SIG-M5 treated with dmso at 0.1 percent for 504 hours (cell line): Measurements from ENCODE around the gene TMEM91.
"Not testable (repeated sequence)": the region's sequence is repeated elsewhere in the genome, so short reads cannot be mapped to it uniquely, and the experiment has no call there.

Experiments
- DNase-seq: peaks from one replicate; lab custom pipeline; 2025; ENCODE audit not compliant: unreplicated experiment; lab: John Stamatoyannopoulos, UW

The TMEM91 gene

DNA sequence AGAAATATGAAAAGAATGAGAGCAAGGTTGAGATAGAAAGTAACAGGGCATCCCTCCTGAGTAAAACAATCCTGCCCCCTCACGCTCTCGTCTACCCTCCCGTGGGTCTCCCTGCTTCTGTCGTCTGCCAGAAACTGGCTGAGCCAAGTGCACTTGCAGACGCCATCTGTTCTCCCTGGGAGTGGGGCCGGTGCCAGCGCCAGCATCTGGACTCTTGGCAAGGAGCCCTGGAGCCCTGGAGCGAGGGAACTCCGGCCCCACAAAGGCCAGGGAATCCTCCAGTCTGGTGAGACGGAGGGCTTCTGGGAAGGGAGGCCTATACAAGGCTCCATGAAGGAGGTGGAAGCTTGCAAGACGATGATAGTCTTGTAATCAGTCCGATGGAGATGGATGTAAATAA, 2.3 kb upstream of the TMEM91 start:
- DNase-seq = no peak

DNA sequence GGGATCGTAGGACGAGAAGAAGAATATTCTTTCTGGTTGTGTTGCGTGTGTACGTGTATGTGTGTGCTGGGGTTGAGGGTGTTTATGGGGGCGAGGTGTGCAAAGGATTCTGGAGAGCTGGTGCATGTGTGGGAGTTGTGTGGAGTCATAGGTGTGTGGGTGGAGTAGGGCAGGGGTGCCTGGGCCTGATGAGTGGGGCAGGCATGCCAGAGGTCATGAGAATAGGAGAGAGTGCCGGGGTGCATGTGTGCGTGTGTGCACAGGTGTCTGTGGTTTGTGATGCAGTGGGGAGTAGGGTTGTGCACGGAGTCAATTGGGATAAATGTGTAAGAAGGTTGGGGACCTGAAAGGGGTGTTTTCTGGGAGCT, 649 bp downstream of the TMEM91 start:
- DNase-seq = no peak

DNA sequence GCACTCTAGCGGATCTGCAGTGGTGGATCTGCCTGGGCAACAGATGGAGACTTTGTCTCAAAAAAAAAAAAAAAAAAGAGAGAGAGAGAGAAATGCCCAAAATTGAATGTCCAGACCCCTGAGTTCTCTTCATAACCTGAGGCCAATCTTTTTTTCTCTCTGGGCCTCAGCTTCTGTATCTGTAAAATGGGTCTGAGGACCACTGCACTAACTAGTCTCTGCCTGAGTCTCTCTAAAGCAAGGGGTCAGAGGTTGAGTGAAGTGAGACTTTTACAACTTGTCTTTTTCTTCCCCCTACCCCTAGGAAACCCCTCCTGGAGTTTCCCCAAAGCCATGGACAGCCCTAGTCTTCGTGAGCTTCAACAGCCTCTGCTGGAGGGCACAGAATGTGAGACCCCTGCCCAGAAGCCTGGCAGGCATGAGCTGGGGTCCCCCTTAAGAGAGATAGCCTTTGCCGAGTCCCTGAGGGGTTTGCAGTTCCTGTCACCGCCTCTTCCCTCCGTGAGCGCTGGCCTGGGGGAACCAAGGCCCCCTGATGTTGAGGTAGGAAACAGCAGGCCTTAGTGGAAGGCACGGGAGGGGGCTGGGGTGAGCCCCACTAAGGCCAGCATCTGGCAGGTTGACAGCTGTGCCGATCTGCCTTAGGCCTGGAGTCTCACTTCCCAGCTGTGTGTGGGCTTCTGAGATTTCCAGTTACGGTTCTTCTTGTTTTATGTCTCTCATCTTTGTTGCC, 1.8 kb downstream of the TMEM91 start:
- DNase-seq = peak; percentile 23

DNA sequence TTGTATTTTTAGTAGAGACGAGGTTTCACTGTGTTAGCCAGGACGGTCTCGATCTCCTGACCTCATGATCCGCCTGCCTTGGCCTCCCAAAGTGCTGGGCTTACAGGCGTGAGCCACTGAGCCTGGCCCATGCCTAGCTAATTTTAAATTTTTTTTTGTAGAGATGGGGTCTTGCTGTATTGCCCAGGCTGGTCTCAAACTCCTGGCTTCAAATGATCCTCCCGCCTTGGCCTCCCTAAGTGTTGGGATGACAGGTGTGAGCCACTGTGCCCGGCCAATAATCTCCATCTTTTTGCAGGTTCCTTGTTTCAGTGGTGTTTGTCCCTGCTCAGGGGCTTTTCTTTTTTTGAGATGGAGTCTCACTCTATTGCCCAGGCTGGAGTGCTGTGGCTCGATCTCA, 5.2 kb downstream of the TMEM91 start:
- DNase-seq = not testable (repeated sequence)

DNA sequence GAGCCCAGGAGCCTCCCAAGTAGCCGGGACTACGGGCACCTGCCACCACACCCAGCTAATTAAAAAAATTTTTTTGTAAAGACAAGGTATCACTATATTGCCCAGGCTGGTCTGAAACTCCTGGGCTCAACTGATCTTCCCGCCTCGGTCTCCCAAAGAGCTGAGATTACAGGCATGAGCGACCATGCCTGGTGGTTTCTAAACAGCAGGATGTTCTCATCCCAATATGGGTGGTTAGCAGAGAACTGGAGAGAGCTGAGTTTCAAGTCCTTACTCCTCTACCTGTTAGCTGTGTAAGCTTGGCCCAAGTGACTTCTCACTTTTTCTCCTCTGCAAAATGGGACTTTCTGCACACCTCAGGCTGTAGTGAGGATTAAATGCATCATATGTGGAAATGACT, 8.0 kb downstream of the TMEM91 start:
- no peak for DNase-seq

DNA sequence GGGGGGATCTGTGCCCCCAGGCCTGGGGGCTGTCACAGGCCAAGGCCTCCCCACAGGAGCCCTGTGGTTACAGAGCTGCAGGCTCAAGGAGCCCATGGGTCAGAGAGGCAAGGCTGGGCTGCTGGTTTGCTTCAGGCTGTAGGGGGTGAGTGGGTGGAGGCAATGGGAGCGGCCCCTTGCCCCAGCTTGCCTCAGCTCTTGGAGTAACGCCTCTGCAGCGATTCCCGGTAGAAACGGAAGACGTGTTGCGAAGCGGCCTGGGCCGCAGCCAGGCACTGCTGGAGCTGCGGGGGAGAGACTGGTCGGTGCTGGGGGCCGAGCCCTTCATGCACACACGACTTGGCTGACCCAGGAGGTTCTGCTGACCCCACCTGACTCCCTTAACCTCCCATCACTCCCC, 10.1 kb downstream of the TMEM91 start:
- no peak for DNase-seq

DNA sequence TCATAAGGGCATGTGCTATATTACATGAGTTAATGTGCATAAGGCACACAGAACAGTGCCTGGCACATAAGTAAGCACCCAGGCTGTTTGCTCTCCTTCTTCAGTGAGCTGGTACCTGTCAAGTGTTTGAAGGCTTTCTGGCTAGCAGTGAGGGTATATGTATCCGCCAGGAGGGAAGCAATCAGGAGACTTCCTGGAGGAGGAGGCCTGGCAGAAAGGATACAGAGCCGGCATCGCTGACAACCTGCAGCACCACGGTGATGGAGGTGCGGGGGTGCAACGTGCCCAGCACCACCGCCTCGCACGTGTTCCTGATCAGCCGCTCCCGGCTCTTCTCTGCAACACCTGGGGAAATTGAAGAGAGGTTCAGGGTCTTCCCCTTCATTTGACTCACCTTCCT, 15.3 kb downstream of the TMEM91 start:
- no peak for DNase-seq

DNA sequence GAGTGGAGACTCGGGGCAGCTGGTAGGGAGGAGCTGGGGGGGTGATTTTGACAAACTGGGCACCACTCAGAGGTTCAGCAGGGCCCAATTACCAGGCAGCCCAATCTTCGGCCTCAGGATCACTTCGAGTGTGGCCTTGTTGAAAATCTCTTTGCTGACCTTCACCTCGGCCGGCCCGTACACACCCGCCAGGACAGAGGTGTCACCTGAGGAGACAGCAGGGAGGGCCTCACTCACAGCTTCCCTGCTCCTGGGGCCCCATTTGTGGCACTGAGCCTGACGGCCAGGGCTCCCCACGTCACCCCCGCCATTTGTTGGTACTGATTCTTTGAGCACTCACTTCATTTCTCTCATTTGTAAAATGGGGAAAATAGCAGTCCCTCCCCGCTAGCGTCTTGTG, 16.4 kb downstream of the TMEM91 start:
- DNase-seq = no peak

DNA sequence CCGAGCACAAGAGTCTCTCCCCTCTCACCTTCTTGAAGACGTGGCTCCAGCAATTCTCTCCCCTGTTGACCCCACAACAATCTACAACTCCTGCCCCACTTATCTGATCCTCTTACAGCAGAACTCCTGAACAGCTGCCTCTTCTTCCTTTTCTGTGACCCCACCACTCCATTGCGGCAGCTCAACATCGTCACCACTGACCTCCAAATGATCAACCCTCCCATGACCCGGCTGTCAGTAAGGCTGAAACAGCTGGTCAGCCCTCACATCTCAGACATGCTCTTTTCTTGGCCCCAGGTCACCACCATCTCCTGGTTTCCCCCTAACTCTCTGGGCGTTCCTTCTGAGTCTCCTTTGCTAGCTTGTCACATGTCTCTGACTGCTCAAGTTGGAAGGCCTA, 19.0 kb downstream of the TMEM91 start:
- DNase-seq = no peak

DNA sequence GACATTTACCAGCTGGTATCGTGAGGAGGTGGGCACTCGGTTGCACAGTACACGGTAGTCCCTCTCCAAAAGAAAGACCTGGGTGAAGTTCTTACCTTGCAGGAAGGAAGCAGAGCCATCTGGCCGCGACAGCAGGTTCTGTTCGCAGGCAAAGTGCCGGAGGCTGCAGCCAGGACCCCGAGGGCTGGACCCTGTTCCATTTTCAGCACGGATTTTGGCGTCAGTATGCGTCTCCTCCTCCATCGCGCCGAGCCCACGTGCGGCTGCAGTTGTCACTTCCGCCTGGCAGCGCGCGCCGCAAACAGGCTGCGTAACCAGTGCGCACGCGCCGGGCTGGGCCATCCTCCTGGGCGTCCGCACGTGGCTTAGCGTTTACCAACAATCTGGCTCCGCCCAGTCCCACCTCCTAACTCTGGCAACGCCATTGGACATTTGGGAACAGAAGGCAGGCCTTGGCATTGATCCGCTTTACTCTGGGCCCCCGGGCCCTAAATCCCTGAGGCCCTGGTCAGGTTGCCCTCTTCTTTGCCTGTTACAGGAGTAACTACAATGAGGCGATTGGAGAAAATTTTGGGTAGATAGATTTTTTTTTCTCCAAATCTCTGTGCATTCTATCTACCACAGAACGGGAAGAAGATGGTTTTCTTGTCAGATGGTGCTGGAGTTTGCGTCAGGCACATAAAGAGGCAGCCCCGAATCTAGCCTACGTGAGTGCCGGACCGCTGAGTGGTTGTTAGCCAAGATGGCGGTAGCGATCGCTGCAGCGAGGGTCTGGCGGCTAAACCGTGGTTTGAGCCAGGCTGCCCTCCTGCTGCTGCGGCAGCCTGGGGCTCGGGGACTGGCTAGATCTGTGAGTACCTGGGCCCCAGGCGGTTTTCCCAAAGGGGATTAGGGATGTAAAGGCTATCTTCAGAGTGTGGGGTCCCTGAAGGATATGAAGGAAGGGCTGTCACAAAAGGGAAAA, 21.0 kb downstream of the TMEM91 start, which contains the start of the genes BCKDHA and EXOSC5:
Gene BCKDHA (plus strand): TSS at position 733 of the 964 bp plus-strand sequence. CDS start 10 bp downstream, at position 743.
Gene EXOSC5 (minus strand): TSS at position 274 of the 964 bp plus-strand sequence. CDS start 31 bp downstream, at position 243.
- peak; percentile 99 for DNase-seq

DNA sequence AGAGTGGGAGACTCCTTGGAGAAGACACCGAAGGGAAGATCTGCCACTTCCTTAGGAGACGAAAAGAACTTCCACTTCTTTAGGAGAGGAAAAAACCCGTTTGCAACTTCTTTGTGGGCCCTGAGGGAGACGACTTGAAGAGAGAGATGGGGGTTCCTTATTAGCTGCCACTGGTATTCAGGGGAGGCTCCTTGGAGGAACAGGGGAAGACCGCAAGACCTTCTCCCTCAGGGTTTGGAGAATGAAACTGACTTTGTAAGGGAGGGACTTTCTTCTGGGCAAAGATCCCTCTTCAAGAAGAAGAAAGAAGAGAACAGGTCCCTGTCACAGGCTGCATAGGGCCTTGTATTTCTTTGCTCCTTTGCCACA, 21.7 kb downstream of the TMEM91 start:
- peak; percentile 8 for DNase-seq

DNA sequence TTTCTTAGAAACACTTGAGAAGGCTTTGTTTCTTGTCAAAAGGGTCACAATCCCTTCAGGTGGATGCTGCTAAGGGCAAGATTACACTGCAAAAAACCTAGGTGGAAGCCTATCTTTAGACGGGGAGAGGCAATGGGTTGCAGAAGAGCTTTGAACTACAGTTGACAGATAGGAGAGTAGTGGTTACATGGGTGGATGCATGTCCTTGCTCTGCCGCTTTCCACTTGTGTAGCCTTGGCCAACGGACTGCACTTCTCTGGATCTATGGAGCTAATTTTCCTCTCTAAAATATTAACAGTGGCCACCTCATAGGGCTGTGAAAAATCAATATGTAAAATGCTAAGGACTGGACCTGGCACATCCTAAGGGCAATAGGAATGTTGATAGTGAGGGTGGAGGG, 22.3 kb downstream of the TMEM91 start:
- DNase-seq = no peak

DNA sequence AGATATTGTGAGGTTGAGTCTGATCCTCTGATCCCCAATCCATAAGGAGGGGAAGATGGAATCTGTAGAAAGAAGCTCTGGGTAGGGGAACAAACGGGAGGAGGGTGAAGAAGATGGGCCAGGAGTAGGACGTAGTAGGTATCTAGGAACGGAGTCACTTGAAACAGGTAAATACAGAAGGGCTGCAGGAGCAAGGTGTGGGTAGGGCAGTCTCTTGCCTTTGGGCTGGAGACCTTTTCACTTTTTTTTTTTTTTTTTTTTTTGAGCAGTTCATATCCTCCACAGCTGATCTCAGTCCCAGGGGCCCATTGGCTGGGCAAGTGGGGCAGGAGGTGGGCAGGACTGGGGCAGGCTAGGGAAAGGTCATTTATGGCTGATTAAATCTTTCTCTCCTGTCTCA, 22.8 kb downstream of the TMEM91 start:
- no peak for DNase-seq

DNA sequence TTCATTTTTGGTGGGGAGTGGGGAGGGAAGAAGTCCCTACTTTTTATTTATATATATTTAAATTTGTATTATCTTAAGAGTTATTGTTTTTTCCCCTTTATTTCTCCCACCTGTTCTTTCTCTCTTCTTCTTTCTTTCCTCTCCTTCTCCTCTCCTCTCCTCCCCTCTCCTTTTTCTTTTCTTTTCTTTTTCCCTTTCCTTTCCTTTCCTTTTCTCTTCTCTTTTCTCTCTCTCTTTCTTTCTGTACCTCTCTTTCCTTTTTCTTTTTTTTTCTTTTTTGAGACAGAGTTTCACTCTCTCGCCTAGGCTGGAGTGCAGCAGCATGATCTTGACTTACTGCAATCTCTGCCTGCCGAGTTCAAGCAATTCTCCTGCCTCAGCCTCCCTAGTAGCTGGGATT, 23.2 kb downstream of the TMEM91 start:
- no peak for DNase-seq

DNA sequence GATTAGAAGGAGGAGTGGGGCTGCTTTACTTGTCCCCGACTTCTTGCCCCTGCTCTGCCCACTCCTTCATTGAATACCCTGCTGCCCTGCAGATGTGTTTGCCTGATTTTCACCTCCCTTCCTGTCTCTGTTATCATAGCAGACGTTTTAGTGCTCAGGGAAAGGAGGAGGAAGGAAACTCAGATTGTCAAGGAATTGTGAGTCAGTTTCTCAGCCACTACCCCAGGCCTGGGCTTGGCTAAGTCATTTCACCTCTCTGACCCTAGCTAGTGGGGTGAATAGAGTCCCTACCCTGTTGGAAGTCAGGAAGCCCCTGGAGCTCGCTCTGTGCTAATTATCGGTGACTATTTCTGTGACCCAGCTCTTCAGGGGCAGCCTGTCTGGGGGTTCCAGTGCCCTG, 25.1 kb downstream of the TMEM91 start:
- DNase-seq = no peak

DNA sequence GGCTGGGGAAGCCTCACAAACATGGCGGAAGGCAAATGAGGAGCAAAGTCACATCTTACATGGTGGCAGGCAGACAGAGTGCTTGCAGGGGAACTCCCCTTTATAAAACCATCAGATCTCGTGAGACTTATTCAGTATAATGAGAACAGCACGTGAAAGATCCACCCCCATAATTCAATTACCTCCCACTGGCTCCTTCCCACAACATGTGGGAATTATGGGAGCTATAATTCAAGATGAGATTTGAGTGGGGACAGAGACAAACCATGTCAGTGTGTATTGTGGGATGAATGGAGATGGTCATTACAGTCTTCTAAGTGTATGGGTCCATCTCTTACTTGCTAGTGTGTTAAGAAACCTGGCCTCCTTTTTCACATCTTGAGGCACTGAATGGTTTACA, 25.7 kb downstream of the TMEM91 start:
- DNase-seq = no peak

DNA sequence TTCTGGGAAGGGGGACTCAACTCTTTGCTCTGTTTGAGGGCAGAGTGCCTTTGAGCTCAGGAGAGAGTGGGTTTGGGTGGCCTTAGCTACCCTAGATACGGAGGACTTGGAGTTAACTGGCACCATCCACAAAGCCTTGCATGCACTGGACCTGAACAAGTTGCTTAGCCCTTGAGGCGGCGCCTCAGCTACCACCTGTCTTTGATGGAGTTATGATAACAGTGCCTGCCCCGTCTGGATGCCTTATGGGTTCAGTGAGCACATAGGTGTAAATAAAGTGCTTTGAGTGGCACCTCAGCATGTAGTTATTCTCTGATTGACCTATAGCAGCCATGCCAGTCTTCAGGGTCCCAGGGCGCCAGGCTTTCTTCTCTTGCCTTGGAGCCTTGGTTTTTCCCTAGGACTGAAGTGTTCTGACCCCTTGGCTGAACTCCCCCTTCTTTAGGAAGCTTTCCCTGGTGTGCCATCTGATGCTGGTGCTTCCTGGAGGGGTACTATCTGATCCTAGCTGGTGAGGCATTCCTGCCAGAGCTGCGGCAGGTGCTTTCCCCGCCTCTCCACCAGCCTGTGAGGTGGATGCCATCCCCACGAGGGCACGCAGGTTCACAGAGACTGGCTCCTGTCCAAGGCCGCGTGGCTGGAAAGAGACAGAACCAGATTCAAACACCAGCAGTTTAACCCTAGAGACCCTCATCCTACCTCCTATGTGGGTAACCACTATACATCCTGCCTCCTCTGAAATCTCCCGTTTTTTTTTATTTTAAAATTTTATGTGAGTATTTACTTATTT, 27.0 kb downstream of the TMEM91 start:
- DNase-seq = no peak

DNA sequence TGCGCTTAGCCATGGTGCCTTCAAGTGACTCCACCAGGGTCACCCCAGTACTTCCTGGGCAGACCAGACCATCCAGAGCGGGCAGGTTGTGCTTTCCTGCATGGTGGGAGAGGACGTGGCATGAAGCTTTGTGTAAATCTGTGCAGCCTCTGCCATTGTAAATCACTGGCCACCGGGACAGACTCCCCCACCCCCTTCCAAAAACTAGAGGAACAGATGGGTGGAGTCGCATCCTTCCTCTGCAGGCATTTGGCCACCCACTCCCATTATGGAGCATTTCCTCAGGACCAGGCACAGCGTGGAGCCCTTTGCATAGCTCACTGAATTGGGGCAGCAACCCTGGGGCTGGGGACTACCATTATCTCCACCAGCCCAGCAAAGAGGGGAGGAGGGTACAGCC, 29.4 kb downstream of the TMEM91 start:
- DNase-seq = no peak

DNA sequence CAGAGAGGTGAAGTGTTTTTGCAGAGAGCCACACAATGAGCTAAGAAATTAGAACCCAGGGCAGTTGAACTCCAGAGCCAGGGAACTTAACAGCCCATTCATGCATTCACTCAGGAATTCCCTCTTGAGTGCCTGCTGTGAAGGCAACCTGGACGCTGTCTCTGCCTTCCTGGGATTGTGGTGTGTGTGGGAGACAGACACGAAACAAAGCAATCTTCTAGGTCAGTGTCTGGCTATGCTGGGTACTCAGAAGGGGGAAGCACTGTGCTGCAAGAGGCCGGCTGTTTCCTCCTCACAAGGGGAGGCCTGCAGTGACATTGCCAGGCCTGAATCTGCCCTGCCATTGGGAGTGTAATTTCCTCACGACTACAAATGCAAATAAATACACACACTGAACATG, 30.9 kb downstream of the TMEM91 start:
- DNase-seq = peak; percentile 84

DNA sequence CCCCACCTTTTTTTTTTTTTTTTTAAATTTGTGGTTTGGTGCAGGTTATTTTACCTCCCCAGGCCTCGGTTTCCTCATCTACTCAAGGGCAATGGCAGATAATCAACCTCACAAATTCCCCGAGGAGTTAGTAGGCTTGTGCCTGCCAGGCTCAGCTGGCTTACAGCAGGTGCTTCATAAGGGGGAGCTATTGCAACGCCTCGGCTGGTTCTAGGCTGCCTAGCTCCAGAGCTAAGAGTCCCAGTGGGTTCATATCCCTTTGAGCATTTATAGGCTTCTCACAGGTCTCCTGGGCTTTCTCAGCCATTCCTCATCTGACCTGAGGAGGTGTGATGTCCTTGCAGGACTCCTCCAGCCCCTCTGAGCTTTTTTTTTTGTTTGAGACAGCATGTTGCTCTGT, 31.9 kb downstream of the TMEM91 start:
- DNase-seq = peak; percentile 23

DNA sequence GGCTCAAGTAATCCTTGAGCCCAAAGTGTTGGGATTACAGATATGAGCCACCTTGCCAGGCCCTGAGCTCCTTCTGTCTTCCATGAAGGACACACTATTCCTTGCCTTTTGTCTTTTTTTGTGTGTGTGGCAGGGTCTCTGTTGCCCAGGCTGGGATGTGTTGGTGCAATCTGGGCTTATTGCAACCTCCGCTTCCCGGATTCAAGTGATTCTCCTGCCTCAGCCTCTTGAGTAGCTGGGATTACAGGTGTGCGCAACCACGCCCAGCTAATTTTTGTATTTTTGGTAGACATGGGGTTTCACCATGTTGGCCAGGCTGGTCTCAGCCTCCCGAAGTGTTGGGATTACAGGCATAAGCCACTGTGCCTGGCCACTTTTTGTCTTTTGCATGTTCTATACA, 32.5 kb downstream of the TMEM91 start:
- DNase-seq = not testable (repeated sequence)
